Embryonic facial prominence (tissue), 1 donor: ENCODE results near the gene RAP1GAP.

ENCODE experiments used
- DNase-seq: peaks from one replicate; pipeline ENCODE4 v3.0.0-alpha.2; 2016; ENCODE audit errors: extremely low spot score

The RAP1GAP gene

GRCh38 chr1:21662426-21663247 lies 6.5 kb downstream of the RAP1GAP start:
- DNase-seq, result no peak

- DNase-seq, result no peak
These were observed 7.3 kb downstream of the RAP1GAP start for GRCh38 chr1:21661886-21662285.

GRCh38 chr1:21659924-21660326 lies 9.2 kb downstream of the RAP1GAP start:
- no peak for DNase-seq

GRCh38 chr1:21659099-21659923 lies 9.8 kb downstream of the RAP1GAP start:
- peak; percentile 58 for DNase-seq

- no peak for DNase-seq
These were observed 11.5 kb downstream of the RAP1GAP start for GRCh38 chr1:21657456-21658190.

- DNase-seq, result no peak
These were observed 13.4 kb downstream of the RAP1GAP start for GRCh38 chr1:21655748-21656147.

GRCh38 chr1:21655259-21655658 lies 13.9 kb downstream of the RAP1GAP start:
- no peak for DNase-seq

- DNase-seq, result no peak
These were observed 14.9 kb downstream of the RAP1GAP start for GRCh38 chr1:21654209-21654608.

- DNase-seq, result no peak
These were observed 15.4 kb downstream of the RAP1GAP start for GRCh38 chr1:21653744-21654100.

GRCh38 chr1:21652937-21653743 lies 16.0 kb downstream of the RAP1GAP start:
- no peak for DNase-seq

- DNase-seq, result no peak
These were observed 16.8 kb downstream of the RAP1GAP start for GRCh38 chr1:21652101-21652936.

- DNase-seq, result no peak
These were observed 17.7 kb downstream of the RAP1GAP start for GRCh38 chr1:21651214-21652042.

- no peak for DNase-seq
These were observed 18.8 kb downstream of the RAP1GAP start for GRCh38 chr1:21650400-21650799.

- DNase-seq, result no peak
These were observed 19.8 kb downstream of the RAP1GAP start for GRCh38 chr1:21649315-21649714.

GRCh38 chr1:21648791-21649190 lies 20.4 kb downstream of the RAP1GAP start:
- no peak for DNase-seq

- no peak for DNase-seq
These were observed 20.8 kb downstream of the RAP1GAP start for GRCh38 chr1:21648352-21648730.

GRCh38 chr1:21647431-21648351 lies 21.5 kb downstream of the RAP1GAP start:
- DNase-seq, result no peak

- DNase-seq, result no peak
These were observed 23.6 kb downstream of the RAP1GAP start for GRCh38 chr1:21645550-21645949.

GRCh38 chr1:21644906-21645305 lies 24.3 kb downstream of the RAP1GAP start:
- no peak for DNase-seq
